HG02571 (cell line): ENCODE data around the gene TRERF1.
"Not testable (repeated sequence)": the region's sequence is repeated elsewhere in the genome, so short reads cannot be mapped to it uniquely, and the experiment has no call there.

ENCODE experiments used
- ATAC-seq: cut with Tn5 transposase; IDR thresholded peaks from one replicate; pipeline ENCODE4 v1.9.1; 2021; ENCODE audit warnings: mild to moderate bottlenecking, moderate library complexity; ENCODE audit not compliant: unreplicated experiment

Gene TRERF1

DNA sequence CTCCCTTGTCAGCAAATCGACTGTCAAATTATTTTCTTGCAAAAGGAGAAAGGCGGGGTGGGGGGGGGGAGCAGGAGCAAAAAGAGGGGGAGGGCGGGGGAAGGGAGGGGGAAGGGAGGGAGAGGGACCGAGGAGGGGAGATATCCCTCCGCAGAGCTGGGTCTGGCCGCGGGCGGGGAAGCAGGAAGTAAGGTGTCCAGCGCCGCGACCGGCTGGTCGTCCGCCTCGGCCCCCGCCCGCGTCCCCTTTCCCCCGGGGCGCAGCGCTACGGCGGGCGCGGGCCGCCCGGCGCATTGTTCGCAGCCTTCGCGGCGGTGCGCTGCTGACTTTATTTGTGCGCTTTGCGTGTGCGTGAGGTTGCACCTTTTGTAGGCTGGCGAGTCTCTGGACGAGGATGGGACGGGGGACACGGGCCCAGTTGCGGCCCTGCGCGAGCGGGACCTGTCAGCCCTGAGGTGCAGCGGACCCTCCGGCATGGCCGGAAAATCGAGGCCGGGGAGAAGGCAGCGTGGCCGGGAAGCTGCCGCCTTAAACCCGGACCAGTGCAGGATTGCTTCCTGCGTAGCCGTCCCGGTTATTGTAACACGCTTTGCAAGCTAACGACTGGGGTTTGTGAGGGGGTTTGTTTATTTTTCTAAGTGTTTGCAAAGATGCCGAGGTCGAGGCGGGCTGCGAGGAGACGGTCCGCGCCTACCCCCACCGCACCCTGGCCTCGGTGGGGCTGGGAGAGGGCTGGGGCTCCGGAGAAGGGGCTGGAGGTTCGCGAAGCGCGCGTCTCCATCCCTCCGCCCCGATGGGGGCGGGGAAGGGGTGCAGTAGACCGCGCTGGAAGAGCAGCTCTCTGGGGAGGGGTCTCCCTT is 675 bp upstream of the TRERF1 start:
- peak; percentile 28 for ATAC-seq

- no peak for ATAC-seq
Measured at GRCh38 chr6:42450477-42451332, 1.0 kb downstream of the TRERF1 start.

GRCh38 chr6:42449917-42450476 is 1.7 kb downstream of the TRERF1 start:
- no peak for ATAC-seq

GRCh38 chr6:42448927-42449659 is 2.6 kb downstream of the TRERF1 start:
- no peak for ATAC-seq

DNA sequence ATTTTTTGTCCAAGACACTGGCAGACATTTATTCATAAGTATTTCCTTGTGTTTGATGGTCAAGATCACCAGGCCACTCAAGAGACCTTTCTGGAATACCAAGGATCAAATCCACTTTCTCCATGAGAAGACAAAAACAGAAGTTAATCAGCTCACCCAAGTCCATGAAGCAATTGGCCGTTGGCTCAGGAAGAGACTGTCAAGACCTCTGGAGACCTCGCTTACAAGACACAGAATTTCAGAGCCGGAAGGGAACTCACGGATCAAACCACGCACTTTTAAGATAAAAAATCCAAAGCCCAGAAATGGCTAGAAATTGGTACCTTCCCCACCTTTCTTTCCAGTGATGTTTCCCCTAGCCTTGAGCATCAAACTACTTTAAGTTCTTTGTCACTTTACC is 3.3 kb downstream of the TRERF1 start:
- no peak for ATAC-seq

DNA sequence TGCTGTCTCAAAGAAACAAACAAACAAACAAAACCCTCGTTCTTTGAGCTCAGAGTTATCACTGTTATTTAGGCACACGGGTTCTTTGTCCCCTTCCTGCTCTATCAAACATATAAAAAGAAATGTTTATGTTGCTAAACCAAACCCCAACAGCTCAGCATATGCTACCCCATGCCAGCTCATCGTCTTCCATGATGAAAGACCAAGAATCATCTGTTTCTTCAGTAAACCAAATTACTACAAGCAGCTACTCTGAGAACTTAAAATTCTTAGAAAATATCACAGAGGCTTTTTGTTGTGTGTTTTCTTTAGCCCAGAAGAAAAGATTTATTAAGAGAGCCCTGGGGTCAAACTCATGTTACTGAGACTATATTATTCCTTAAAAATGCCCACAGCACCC is 4.7 kb downstream of the TRERF1 start:
- no peak for ATAC-seq

- ATAC-seq, result no peak
Measured at GRCh38 chr6:42446370-42446769, 5.4 kb downstream of the TRERF1 start.

- ATAC-seq, result not testable (repeated sequence)
Measured at GRCh38 chr6:42445955-42446354, 5.8 kb downstream of the TRERF1 start.

DNA sequence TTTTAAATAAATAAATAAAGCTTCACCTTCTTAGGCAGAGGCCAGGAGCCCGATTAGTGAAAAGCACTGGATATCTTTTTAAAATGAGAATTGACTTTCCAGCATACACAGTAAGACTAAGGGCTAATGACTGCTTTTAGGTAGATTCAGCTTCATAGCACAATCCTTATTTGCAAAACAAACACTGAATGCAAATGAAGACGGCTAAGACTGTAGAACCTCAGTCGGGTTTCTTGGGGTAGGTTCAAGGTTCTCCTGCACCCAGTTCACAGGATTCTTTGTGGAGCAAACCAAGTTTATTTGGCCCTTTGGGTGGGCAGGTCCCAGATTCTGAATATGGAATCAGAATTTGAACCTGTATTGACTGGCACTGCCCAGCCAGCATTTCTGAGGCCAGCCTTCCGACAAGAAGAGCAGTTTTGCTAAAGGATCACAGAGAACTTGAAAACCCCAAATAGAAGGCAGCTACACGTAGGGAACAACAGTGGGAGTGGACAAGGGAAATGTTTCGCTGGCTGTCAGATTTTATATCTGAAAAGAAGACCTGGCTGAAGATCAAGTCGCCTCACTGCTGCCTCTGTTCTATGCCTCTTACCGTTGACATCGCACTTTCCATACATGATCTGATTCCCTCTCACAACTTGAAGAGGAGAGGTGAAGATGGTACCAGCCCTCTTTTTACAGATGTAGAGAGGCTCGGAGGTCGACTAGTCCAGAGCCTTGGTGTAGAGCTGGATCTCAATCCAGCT is 8.2 kb downstream of the TRERF1 start:
- ATAC-seq, result no peak

DNA sequence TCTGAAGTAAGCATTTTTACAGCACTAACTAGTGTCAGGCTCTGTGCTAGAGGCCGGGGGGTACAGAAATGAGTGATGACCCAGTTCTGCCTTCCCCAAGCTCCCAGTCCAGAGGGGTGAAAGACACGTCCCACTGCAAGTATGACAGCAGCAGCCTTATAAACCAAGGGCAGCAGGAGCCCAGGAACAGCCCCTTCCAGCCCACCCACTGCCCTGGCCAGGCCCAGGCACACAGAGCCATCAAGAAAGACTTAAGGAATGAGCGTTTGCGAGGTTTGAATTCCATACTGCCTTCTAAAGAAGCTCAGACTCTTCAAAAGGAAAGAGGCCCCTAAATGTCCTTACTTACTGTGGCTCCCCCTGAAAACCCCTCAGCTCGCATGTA is 10.0 kb downstream of the TRERF1 start:
- ATAC-seq, result no peak

DNA sequence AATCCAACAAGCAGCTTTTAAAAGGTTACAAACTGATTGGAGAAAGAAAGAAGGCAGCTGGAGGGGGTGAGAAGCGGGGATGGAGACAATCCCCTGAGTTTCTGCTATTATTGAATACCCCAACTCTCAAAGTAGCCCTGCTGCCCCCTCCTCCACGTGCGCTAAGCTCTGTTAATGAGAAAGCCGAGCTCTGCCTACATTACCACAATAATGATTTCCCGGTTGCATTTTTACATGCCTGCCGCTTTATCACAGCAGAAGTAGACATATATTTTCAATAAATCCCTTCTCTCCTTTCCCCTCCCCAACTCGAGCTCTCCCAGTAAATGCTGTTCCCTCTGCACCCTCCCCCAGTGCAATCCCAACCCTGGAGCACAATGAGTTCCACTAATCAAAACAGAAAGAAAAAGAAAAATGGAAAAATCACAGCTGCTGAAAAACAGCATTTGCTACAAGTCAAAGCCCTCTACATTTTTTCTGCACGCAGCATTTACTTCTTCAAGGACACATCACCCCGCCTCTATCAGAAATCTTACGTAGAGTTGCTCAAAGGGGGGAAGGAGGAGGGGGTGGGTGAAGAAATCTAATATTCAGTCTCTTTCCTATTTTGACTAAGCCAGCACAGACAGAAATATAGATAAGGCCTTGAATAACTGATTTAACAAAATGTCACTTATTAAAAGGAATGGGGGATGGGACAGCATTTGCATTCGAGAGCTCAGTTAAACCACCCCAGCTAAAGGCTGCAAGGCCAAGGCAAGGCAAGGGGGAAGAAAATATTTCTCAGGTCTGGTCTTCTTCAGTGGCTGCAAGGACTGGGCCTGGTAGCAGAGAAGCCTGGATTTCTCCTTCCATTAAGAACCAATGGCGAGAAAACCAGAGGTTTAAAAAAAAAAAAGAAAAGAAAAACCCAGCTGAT is 10.7 kb downstream of the TRERF1 start:
- no peak for ATAC-seq

DNA sequence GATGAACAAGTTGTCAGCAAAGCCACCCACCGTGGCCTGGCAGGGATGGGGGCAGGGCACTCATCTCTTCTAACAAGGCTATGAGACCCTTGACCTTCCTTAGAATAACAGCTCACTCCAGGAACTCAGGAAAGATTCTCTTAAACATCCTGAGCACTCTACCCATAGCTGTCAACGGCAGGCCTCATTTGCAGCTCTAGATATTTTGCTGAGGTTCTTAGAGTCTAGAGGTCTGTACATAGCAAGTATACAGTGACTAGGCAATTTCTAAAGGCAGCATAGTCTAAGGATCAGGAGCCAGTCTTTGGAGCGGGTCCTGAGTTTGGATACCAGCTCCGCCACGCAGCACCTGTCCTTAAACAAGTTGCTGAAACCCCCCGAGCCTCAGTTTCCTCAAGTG is 11.7 kb downstream of the TRERF1 start:
- no peak for ATAC-seq

GRCh38 chr6:42436825-42437224 is 14.9 kb downstream of the TRERF1 start:
- no peak for ATAC-seq

- ATAC-seq, result no peak
Measured at GRCh38 chr6:42434237-42434636, 17.5 kb downstream of the TRERF1 start.

DNA sequence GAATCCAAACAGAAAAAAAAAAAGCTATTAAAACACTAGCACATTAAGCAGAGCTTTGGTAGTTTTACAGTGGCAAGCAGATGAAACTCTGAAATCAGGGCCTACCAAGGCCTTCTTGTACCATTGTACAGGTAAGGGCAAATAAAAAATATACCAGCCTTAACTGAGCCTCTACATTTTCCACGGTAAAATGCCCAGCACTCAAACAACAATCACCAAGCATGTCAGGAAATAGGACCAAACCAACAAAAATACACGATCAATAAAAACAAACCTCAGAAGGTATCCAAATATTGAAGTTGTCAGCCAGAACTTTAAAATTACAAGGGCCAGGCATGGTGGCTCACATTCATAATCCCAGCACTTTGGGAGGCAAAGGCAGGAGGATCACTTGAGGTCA is 18.3 kb downstream of the TRERF1 start:
- ATAC-seq, result no peak

- no peak for ATAC-seq
Measured at GRCh38 chr6:42431877-42432276, 19.8 kb downstream of the TRERF1 start.

DNA sequence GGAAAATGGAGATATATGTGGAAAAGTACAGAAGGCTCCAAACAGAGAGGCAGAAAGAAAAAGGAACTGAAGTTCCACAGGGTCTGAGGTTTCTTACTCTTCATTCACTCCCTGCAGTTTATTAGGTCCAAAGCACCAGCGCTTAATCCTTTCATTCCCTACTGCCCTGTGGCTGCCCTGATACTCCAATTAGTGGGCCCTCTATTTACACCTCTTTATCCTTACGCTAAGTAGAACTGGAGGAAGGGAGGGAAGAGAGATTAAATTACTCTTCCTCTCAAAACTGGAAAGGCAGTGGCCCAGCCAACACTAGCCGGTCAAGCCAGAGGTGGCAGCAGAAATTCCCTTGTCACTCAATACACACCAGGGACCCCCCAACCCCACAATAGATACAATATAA is 20.4 kb downstream of the TRERF1 start:
- no peak for ATAC-seq

DNA sequence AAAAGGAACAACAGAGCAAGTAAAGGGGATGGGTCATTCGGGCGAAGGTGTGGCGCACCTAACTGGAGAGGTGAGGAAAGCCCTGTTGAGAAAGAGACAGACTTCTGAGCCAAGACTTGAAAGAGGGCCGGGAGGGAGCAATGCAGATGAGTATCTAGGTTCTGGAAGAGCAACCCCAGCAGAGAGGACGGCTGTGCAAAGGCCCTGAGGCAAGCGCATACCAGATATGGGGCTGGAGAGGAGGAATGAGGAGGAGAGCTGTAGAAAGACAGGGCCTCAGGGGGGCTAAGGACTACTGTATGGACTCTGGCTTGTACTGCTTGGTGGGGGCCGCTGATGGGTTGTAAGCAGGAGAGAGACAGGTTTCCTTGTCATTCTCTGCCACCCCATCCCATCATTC is 21.9 kb downstream of the TRERF1 start:
- ATAC-seq, result no peak

- no peak for ATAC-seq
Measured at GRCh38 chr6:42429042-42429585, 22.6 kb downstream of the TRERF1 start.
